ENCODE data around the gene ETV4. TPM values are rescaled to one million over a fixed set of nuclear protein-coding genes. Genes with fewer than 3 reads are reported as not detected.

ETV4 gene
- total RNA-seq, 6 experiments from 2014 or later: 4.7 to 6.9 (median 5.8) TPM

- peak overlapping the region; percentile 59; the same call in 1 of the 2 replicates for H3K27ac Mint-ChIP-seq
- DNase-seq: no peak
- TF ChIP-seq, protein P1, sequence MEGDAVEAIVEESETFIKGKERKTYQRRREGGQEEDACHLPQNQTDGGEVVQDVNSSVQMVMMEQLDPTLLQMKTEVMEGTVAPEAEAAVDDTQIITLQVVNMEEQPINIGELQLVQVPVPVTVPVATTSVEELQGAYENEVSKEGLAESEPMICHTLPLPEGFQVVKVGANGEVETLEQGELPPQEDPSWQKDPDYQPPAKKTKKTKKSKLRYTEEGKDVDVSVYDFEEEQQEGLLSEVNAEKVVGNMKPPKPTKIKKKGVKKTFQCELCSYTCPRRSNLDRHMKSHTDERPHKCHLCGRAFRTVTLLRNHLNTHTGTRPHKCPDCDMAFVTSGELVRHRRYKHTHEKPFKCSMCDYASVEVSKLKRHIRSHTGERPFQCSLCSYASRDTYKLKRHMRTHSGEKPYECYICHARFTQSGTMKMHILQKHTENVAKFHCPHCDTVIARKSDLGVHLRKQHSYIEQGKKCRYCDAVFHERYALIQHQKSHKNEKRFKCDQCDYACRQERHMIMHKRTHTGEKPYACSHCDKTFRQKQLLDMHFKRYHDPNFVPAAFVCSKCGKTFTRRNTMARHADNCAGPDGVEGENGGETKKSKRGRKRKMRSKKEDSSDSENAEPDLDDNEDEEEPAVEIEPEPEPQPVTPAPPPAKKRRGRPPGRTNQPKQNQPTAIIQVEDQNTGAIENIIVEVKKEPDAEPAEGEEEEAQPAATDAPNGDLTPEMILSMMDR (IDR thresholded peaks at IDR 0.05): no peak
- H3K36me3 Mint-ChIP-seq (ENCODE audit: low read depth): peaks cover 6% of the 10 kb centered on the region; the same call in 1 of the 2 replicates
- peaks cover 36% of the 10 kb centered on the region for H3K4me1 Mint-ChIP-seq (ENCODE audit: low read depth)
- no peak overlapping the region for H3K4me3 Mint-ChIP-seq
- H3K9me3 Mint-ChIP-seq: no peaks in the 10 kb centered on the region
- H3K27me3 Mint-ChIP-seq (ENCODE audit: insufficient read depth): no peaks in the 10 kb centered on the region
These were observed 17.7 kb downstream of the ETV4 start for GRCh38 chr17:43528319-43528987.

GRCh38 chr17:43526886-43527648 lies 19.1 kb downstream of the ETV4 start:
- TF ChIP-seq, protein P1 (IDR thresholded peaks at IDR 0.05): no peak
- no peak for DNase-seq
- H3K36me3 Mint-ChIP-seq (ENCODE audit: low read depth): peaks cover 6% of the 10 kb centered on the region; the same call in 1 of the 2 replicates
- H3K4me1 Mint-ChIP-seq (ENCODE audit: low read depth): peaks cover 36% of the 10 kb centered on the region
- H3K9me3 Mint-ChIP-seq: no peaks in the 10 kb centered on the region
- H3K4me3 Mint-ChIP-seq: no peak overlapping the region
- H3K27me3 Mint-ChIP-seq (ENCODE audit: insufficient read depth): no peaks in the 10 kb centered on the region
- no peak overlapping the region for H3K27ac Mint-ChIP-seq

GRCh38 chr17:43524945-43525575 lies 21.1 kb downstream of the ETV4 start:
- peaks cover 22% of the 10 kb centered on the region for H3K36me3 Mint-ChIP-seq (ENCODE audit: low read depth)
- H3K4me3 Mint-ChIP-seq: no peak overlapping the region
- DNase-seq: no peak
- peak overlapping the region; percentile 56; the same call in 1 of the 2 replicates for H3K27ac Mint-ChIP-seq
- no peaks in the 10 kb centered on the region for H3K9me3 Mint-ChIP-seq
- TF ChIP-seq, protein P1 (IDR thresholded peaks at IDR 0.05): no peak
- H3K4me1 Mint-ChIP-seq (ENCODE audit: low read depth): peaks cover 17% of the 10 kb centered on the region
- H3K27me3 Mint-ChIP-seq (ENCODE audit: insufficient read depth): no peaks in the 10 kb centered on the region

- TF ChIP-seq, protein P1 (IDR thresholded peaks at IDR 0.05): no peak
- no peak for DNase-seq
- H3K9me3 Mint-ChIP-seq: no peaks in the 10 kb centered on the region
- H3K27me3 Mint-ChIP-seq (ENCODE audit: insufficient read depth): no peaks in the 10 kb centered on the region
- H3K4me1 Mint-ChIP-seq (ENCODE audit: low read depth): peaks cover 31% of the 10 kb centered on the region
- no peak overlapping the region for H3K4me3 Mint-ChIP-seq
- H3K27ac Mint-ChIP-seq: no peak overlapping the region
- H3K36me3 Mint-ChIP-seq (ENCODE audit: low read depth): peaks cover 28% of the 10 kb centered on the region
These were observed 24.8 kb downstream of the ETV4 start for GRCh38 chr17:43521389-43521788.

DNA sequence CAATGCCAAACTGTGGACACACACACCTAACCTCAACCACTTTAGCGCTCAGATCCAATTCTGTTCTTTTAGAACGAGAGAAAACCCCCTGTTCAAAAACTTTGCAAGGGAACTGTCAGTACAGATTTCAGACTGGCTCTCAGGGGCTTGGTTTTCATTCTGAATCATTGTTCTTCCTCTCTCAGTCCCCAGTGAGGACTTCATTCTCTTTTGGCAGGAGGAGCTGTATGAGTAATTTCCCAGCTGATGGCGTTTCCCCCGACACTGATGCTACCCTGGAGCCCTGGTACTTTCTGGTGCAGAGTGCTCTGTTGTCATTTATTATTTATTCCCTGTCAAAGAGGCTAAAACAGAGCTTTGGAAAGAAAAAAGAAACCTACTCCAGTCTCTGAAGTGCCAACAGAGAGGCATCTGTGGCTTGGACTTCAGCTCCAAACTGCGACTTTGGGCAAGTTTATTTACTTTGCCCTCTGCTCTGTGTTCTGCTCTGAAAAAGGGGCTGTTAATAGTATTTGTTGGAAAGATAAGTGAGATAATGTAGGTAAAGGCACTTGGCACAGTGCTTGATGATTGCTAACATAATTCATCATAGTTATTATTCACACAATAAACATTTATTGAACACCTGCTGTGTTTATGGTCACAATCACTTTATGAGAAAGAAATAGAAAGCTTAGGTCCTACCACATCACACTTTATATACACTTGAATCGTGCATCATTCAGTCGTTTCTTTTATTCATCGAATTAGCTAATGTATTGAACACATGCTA lies 28.3 kb downstream of the ETV4 start:
- DNase-seq: peak; percentile 54
- Mint-ChIP-seq H3K27me3 (ENCODE audit: insufficient read depth) (no peaks in the 10 kb centered on the region), H3K9me3 (no peaks in the 10 kb centered on the region), H3K4me3 (no peak overlapping the region), H3K36me3 (ENCODE audit: low read depth) (peaks cover 22% of the 10 kb centered on the region), H3K4me1 (ENCODE audit: low read depth) (peaks cover 18% of the 10 kb centered on the region), H3K27ac (peak overlapping the region; percentile 67)
- TF ChIP-seq, protein P1 (IDR thresholded peaks at IDR 0.05): no peak

Measured in HFFc6 (cell line).